GM19468 (cell line): ENCODE measurements around the gene SLC31A2.

ENCODE experiments used
- ATAC-seq: cut with Tn5 transposase; IDR thresholded peaks from one replicate; pipeline ENCODE4 v1.9.1; 2021; ENCODE audit warnings: mild to moderate bottlenecking, moderate library complexity, moderate number of reproducible peaks; ENCODE audit not compliant: unreplicated experiment; ENCODE audit errors: extremely low read depth

SLC31A2 gene

DNA sequence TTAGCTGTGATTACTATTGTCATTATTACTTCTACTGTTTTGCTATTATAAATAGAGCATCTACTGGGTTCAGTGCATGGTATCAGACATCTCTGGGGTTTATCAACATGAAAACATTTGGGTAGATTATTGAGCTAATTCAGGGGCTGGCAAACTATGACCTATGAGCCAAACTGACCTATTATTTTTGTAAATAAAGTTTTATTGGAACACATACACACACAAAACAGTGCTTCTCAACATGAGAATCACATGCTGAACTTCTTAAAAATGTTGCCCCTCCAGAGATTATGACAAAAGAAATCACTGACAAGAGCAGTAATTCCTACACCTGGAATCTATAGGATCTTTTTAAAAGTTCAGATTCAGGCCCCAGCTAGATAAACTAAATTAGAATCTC lies 30.4 kb downstream of the SLC31A2 start:
- no peak for ATAC-seq

DNA sequence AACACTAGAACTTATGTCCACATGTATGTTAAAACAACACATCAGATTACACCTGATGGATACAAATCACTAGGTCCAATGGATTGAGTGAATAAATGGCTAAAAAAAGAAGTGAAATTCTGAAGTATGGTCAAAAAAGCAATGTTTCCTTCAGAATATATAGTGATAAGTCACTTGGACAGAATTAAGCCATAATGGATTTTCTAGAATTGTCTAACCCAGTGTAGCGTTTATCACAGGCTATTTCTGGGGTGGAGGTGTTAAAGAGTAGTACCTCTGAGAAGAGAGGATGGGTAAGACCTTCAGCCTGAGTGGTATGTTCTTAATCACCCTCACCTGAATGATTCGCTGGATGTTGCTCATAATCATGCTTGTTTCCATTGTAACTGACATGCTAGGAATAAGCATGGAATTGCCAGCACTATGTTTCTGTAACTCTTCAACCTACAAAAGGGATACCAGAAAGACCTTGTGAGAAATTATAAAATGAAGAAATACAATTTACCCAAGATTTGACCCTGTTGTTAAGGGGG lies 33.2 kb downstream of the SLC31A2 start:
- no peak for ATAC-seq

DNA sequence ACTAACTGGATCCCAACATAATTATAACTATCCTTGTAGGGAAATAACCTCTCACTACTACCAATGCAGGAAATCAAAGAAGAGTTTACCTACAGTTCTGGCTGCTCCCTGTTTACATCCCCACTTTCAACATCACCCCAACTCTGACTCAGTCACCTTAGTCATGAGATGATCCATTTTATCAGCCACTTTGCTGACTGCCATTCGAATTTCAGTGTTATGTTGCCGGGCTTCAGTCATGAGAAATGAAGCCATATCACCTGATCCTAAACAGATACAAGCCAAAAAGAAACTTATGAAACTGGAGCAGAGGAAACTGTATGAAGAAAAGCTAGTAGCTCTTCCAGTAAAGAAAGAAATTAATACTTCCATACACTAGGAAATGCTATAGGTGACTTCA lies 33.7 kb downstream of the SLC31A2 start:
- ATAC-seq = no peak

GRCh38 chr9:113185271-113185670 lies 34.5 kb downstream of the SLC31A2 start:
- ATAC-seq = no peak

DNA sequence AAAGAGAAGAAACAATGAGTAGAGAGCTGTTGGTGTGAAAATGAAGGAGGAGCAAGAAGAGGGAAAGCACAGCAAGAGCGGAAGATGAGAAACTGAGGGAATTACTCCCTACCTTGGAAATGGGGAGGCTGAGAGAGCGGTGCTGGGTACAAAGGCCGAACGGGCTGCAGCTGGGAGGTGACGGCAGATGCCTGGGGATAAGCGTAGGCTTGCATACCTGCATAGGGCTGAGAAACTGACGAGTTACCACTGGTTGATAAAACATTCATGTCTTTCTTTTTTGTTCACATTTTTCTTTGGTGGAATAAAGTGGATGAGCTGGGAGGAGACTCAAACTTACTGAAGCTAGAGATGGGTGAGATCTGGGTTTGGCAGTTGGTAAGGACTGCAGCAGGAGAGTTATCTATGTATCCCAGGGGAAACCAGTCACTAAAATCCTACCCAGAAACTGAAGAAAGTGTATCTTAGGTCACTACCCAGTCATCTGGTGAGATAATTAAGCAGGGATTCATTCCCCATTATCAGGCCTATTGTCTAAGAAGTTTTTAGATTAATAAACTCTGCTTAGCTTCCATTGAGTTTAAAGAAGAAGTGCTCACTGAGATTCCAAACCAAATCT lies 35.4 kb downstream of the SLC31A2 start:
- ATAC-seq = no peak

- no peak for ATAC-seq
Observed at GRCh38 chr9:113187929-113188595, 37.3 kb downstream of the SLC31A2 start.

GRCh38 chr9:113192455-113192854 lies 41.6 kb downstream of the SLC31A2 start:
- no peak for ATAC-seq

GRCh38 chr9:113199683-113200329 lies 49.0 kb downstream of the SLC31A2 start:
- no peak for ATAC-seq

DNA sequence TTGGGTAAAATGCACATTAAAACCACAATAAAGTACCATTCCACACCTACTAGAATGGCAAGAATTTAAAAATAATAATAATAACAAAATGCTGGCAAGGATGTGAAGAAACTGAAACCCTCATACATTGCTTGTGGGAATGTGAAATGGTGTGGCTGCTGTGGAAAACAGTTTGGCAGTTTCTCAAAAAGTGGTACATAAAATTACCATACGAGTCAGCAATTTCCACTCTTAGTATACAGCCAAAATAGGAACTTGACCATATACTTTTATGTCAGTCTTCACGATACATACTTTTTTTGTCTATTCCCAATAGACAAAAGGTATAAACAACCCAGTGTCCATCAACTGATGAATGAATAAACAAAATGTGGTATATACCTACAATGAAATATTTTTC lies 54.6 kb downstream of the SLC31A2 start:
- ATAC-seq = no peak

GRCh38 chr9:113205861-113206260 lies 55.1 kb downstream of the SLC31A2 start:
- no peak for ATAC-seq

DNA sequence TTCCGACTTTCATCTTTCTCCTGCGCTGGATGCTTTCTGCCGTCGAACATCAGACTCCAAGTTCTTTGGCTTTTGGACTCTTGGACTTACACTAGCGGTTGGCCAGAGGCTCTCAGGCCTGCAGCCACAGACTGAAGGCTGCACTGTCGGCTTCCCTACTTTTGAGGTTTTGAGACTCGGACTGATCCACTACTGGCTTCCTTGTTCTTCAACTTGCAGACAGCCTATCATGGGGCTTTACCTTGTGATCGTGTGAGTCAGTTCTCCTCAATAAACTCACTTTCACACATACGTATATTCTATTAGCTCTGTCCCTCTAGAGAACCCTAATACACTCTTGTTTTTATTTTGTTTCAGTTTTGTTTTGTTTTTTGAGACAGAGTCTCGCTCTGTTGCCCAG lies 60.0 kb downstream of the SLC31A2 start:
- ATAC-seq = no peak
